Thyroid gland (tissue), 4 donors: Measurements from ENCODE around the gene SLC12A8. TPM values are rescaled to one million over a fixed set of nuclear protein-coding genes. Genes with fewer than 3 reads are reported as not detected.

Experiments used
- DNase-seq, 2 donors: peaks; one replicate each; pipeline ENCODE4 v3.0.0-alpha.2; 2019
- H3K27ac ChIP-seq, 3 donors: fragments of 200-600 bp; sonication (generic); 1 replicate in 2 of 3; 2 replicates in 1 of 3; pipeline ENCODE4 v1.5.1; 2016 to 2019; ENCODE audit warnings: mild to moderate bottlenecking in 1 of 3, moderate library complexity in 1 of 3
- H3K27me3 ChIP-seq: fragments of 200-600 bp; sonication (generic); one replicate; pipeline ENCODE4 v1.5.1; 2019
- H3K36me3 ChIP-seq, 2 donors: fragments of 200-600 bp; sonication (generic); one replicate each; pipeline ENCODE4 v1.5.1; 2016 to 2019
- H3K4me1 ChIP-seq, 2 donors: fragments of 200-600 bp; sonication (generic); one replicate each; pipeline ENCODE4 v1.5.1; 2017 to 2019
- H3K4me3 ChIP-seq, 3 donors: fragments of 200-600 bp; sonication (generic); replicated peaks in 1 of 3; 1 replicate in 2 of 3; 2 replicates in 1 of 3; pipeline ENCODE4 v1.5.1; 2016; ENCODE audit warnings: mild to moderate bottlenecking in 1 of 3
- H3K9me3 ChIP-seq: fragments of 200-600 bp; sonication (generic); one replicate; pipeline ENCODE4 v1.5.1; 2017
- POLR2A ChIP-seq, 2 donors: fragments of 450-650 bp; IDR thresholded peaks; one replicate each; pipeline ENCODE4 v1.6.1; 2017; ENCODE audit warnings: antibody characterized with exemption in 2 of 2, mild to moderate bottlenecking in 2 of 2, moderate library complexity in 1 of 2
- WGBS, 2 donors: methylation state at CpG; one replicate each; pipeline ENCODE4 v1.1.5; 2017; 5-methylcytosine and 5-hydroxymethylcytosine counted together
- intact Hi-C: fragments of 100-400 bp; cut with DNase I; formaldehyde crosslinking; loops from one replicate; pipeline ENCODE4 v1.15.1; 2023
- total RNA-seq, 4 donors: library from RNA; depleted of rRNA; stranded (reverse); fragments of >200 nt; gene quantifications; one replicate each; pipeline ENCODE4 v1.2.3, GENCODE V29; 2016
- TF ChIP-seq, protein P1 (sequence below), 6 experiments: fragments of 200-600 bp in 3 of 6; fragments of 450-650 bp in 3 of 6; sonication (generic) in 3 of 6; IDR thresholded peaks; one replicate each; pipeline ENCODE4 v1.5.1; 2016 to 2019; ENCODE audit warnings: antibody characterized with exemption in 6 of 6, mild to moderate bottlenecking in 2 of 6, inconsistent platforms in 1 of 6, moderate library complexity in 1 of 6

Gene SLC12A8
- total RNA-seq, 4 donors from 2014 or later: 71.2 to 136 (median 99.2) TPM

DNA sequence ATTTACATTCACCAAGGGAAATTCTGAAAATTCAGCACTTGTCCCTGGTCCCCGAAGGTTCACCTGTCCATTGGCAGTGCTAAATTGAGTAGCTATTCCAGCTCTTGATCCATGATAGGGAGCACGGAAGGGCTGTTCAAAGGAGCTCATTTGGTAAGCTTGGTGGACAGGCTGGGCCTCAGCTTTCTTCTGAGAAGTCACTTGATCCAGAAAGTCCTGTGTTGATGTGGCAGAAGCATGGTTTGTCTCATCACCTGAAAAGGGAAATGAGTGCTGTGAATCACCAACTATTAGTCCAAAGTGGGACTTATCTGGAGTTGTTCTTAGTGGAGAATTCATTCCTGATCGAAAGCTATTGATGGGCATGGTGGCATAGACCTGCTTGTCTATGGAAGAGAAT, 19.9 kb upstream of the SLC12A8 start:
- 96 to 100% methylated on average over 3 of the region's 3 CpGs for WGBS, 2 donors

DNA sequence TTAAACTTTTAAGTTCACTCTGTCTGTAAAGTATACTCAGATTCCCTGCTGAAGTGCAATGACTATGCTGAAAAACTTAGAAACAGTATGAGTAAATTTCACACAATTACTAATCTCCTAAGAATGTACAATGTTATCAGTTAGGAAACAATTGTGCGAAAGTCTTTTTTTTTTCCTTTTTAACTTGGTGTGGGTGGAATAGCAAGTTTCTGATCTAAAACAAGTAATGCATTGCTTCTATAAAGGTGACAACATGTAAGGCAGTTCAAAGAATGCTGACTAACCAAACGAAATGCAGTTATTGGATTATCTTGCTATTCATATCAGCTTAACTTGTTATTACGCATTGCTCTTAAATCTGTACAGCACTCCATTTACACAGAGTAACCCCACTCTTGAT, 19.3 kb upstream of the SLC12A8 start:
- TF ChIP-seq POLR2A (IDR thresholded peaks at IDR 0.05): no peak
- TF ChIP-seq, protein P1, sequence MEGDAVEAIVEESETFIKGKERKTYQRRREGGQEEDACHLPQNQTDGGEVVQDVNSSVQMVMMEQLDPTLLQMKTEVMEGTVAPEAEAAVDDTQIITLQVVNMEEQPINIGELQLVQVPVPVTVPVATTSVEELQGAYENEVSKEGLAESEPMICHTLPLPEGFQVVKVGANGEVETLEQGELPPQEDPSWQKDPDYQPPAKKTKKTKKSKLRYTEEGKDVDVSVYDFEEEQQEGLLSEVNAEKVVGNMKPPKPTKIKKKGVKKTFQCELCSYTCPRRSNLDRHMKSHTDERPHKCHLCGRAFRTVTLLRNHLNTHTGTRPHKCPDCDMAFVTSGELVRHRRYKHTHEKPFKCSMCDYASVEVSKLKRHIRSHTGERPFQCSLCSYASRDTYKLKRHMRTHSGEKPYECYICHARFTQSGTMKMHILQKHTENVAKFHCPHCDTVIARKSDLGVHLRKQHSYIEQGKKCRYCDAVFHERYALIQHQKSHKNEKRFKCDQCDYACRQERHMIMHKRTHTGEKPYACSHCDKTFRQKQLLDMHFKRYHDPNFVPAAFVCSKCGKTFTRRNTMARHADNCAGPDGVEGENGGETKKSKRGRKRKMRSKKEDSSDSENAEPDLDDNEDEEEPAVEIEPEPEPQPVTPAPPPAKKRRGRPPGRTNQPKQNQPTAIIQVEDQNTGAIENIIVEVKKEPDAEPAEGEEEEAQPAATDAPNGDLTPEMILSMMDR (IDR thresholded peaks at IDR 0.05): no peak
- Histone ChIP-seq H3K27me3 (no peaks in the 10 kb centered on the region), H3K9me3 (no peaks in the 10 kb centered on the region), H3K4me1 (peaks cover 9 to 15% of the 10 kb centered on the region in 2 donors), H3K36me3 (peaks cover 0 to 6% of the 10 kb centered on the region in 2 donors), H3K4me3 (no peak overlapping the region), H3K27ac (no peak overlapping the region)
- 91 to 98% methylated on average over 3 of the region's 3 CpGs for WGBS, 2 donors
- intact Hi-C loops: no loop called here
- no peak for DNase-seq

More for the DNA sequence above, 19.9 kb upstream of the SLC12A8 start:
- intact Hi-C loops: no loop called here
- Histone ChIP-seq H3K9me3 (no peaks in the 10 kb centered on the region), H3K27ac (no peak overlapping the region), H3K36me3 (peaks cover 0 to 6% of the 10 kb centered on the region in 2 donors), H3K4me3 (no peak overlapping the region), H3K4me1 (peaks cover 12 to 15% of the 10 kb centered on the region in 2 donors), H3K27me3 (no peaks in the 10 kb centered on the region)
- no peak for DNase-seq
- TF ChIP-seq, protein P1 (IDR thresholded peaks at IDR 0.05): no peak
- TF ChIP-seq POLR2A (IDR thresholded peaks at IDR 0.05): no peak

DNA sequence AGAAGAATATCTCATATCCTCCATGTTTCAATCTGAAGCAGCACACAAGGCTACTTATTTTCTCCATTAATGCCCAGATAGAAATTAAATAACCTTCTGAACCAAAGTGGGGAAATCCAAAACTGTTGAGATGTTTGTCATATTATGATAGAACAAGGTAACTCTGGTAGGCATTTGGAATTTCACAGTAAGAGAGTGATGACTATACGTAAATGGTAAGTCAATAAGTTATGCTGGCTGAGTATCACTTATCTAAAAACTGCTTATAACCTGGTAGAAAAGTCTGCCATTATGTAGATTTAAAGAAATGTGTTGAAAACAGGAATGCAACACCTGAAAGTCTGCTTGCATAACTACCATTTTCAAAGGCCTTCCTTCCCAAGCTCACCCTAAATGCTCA, 17.2 kb upstream of the SLC12A8 start:
- Histone ChIP-seq H3K36me3 (peaks cover 0 to 6% of the 10 kb centered on the region in 2 donors), H3K9me3 (no peaks in the 10 kb centered on the region), H3K27ac (peak overlapping the region in 1 of 3 donors; percentile 38), H3K4me1 (peaks cover 0 to 10% of the 10 kb centered on the region in 2 donors), H3K27me3 (no peaks in the 10 kb centered on the region), H3K4me3 (no peak overlapping the region)
- TF ChIP-seq, protein P1 (IDR thresholded peaks at IDR 0.05): no peak
- TF ChIP-seq POLR2A (IDR thresholded peaks at IDR 0.05): no peak
- WGBS, 2 donors: 92 to 96% methylated on average over 1 of the region's 1 CpG
- no peak for DNase-seq
- intact Hi-C loops: no loop called here

DNA sequence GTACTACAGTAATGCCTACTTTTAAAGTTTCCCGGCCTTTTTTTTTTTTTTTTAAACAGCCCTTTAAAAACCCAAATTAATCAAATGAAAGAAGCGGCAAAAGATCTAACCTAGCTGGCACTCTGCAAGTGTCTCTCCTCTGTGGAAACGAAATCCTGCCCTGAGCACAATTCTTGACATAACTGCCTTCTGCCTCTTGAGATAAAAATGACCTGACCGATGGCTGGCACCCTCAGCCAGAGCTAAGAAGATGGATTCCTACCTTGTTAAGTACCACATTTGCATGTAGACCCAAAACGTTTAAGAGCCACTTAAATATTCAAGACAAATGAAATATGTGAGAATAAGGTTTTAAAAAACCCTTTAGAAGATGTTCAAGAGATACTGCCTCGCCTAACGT, 16.6 kb upstream of the SLC12A8 start:
- no peak overlapping the region for H3K4me3 ChIP-seq
- no peaks in the 10 kb centered on the region for H3K9me3 ChIP-seq
- peaks cover 0 to 10% of the 10 kb centered on the region in 2 donors for H3K4me1 ChIP-seq
- peaks cover 0 to 6% of the 10 kb centered on the region in 2 donors for H3K36me3 ChIP-seq
- H3K27ac ChIP-seq: peak overlapping the region in 1 of 3 donors; percentile 38
- 68 to 74% methylated on average over 7 of the region's 7 CpGs for WGBS, 2 donors
- TF ChIP-seq, protein P1 (IDR thresholded peaks at IDR 0.05): no peak
- H3K27me3 ChIP-seq: no peaks in the 10 kb centered on the region
- intact Hi-C loops: no loop called here
- no peak for DNase-seq

DNA sequence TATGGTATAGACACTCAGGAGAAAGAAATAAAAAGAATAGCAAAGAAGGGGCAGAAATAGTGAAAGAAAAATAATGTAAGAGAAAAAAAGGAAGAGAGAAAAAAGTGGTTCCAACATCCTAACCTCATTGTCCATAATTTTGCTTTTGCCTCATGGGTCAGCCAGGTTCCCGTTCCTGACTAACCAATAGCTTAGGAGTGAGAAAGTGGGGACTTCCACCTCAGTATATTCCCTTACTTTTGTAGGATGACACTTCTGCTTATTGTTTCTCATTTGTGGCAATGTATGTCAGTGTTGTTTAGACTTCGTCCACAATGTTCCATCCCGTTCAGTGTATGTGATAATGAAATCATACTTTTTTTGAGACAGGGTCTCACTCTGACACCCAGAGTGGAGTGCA, 9.3 kb upstream of the SLC12A8 start:
- no peak overlapping the region for H3K4me3 ChIP-seq
- peaks cover 0 to 3% of the 10 kb centered on the region in 2 donors for H3K4me1 ChIP-seq
- no peaks in the 10 kb centered on the region for H3K9me3 ChIP-seq
- intact Hi-C loops: no loop called here
- WGBS, 2 donors: 86 to 87% methylated on average over 3 of the region's 3 CpGs
- TF ChIP-seq, protein P1 (IDR thresholded peaks at IDR 0.05): no peak
- no peak for TF ChIP-seq POLR2A (IDR thresholded peaks at IDR 0.05)
- no peaks in the 10 kb centered on the region for H3K27me3 ChIP-seq
- no peaks in the 10 kb centered on the region for H3K36me3 ChIP-seq
- no peak for DNase-seq
- no peak overlapping the region for H3K27ac ChIP-seq
